Astrocyte (in vitro differentiated cells and primary cell): Measurements from ENCODE around the gene SLC36A4. TPM values are rescaled to one million over a fixed set of nuclear protein-coding genes. Genes with fewer than 3 reads are reported as not detected.

ENCODE experiments used
- DNase-seq: peaks from one replicate; pipeline ENCODE4 v3.0.0-alpha.2; 2010; ENCODE audit warnings: low read depth
- FAIRE-seq: peaks from 2 replicates; lab custom pipeline; 2011; peaks lifted over from hg19 to GRCh38; lab: Jason Lieb, UNC
- H2AFZ ChIP-seq: 2 replicates; pipeline ENCODE4 v1.6.0; 2012; ENCODE audit warnings: low read depth, low read length, inconsistent platforms
- H3K27ac ChIP-seq: 2 replicates; pipeline ENCODE4 v1.5.1; 2011; ENCODE audit warnings: low read depth, low read length, inconsistent platforms
- H3K27me3 ChIP-seq: 2 replicates; pipeline ENCODE4 v1.6.0; 2011; ENCODE audit warnings: low read length, inconsistent platforms; ENCODE audit not compliant: insufficient read depth
- H3K36me3 ChIP-seq: 2 replicates; pipeline ENCODE4 v1.5.1; 2011; ENCODE audit warnings: low read length, inconsistent platforms; ENCODE audit not compliant: insufficient read depth
- H3K4me1 ChIP-seq: 2 replicates; pipeline ENCODE4 v1.5.1; 2011; ENCODE audit warnings: low read length, inconsistent platforms; ENCODE audit not compliant: insufficient read depth
- H3K4me2 ChIP-seq: 2 replicates; pipeline ENCODE4 v1.6.0; 2012; ENCODE audit warnings: low read length, inconsistent platforms
- H3K4me3 ChIP-seq: 2 replicates; pipeline ENCODE4 v1.5.1; 2011; ENCODE audit warnings: low read depth, mild to moderate bottlenecking, low read length, inconsistent platforms; ENCODE audit not compliant: insufficient read depth
- H3K79me2 ChIP-seq: 2 replicates; pipeline ENCODE4 v1.6.0; 2012; ENCODE audit warnings: mild to moderate bottlenecking, low read length, inconsistent platforms; ENCODE audit not compliant: insufficient read depth
- H3K9ac ChIP-seq: 2 replicates; pipeline ENCODE4 v1.6.0; 2012; ENCODE audit warnings: mild to moderate bottlenecking, low read length, inconsistent platforms
- H3K9me3 ChIP-seq: 2 replicates; pipeline ENCODE4 v1.5.1; 2012; ENCODE audit warnings: low read depth, mild to moderate bottlenecking, low read length, inconsistent platforms; ENCODE audit not compliant: insufficient read depth
- H4K20me1 ChIP-seq: 2 replicates; pipeline ENCODE4 v1.6.0; 2012; ENCODE audit warnings: low read length, inconsistent platforms; ENCODE audit not compliant: insufficient read depth
- H3K27ac Mint-ChIP-seq: one replicate; pipeline ENCODE4 v1.8.0; 2021; ENCODE audit warnings: mild to moderate bottlenecking, mixed read lengths; ENCODE audit not compliant: unreplicated experiment
- H3K27me3 Mint-ChIP-seq: one replicate; pipeline ENCODE4 v1.8.0; 2021; ENCODE audit warnings: low read depth, mixed read lengths; ENCODE audit not compliant: unreplicated experiment
- H3K36me3 Mint-ChIP-seq: one replicate; pipeline ENCODE4 v1.8.0; 2021; ENCODE audit warnings: low read depth, mixed read lengths; ENCODE audit not compliant: unreplicated experiment
- H3K4me1 Mint-ChIP-seq: one replicate; pipeline ENCODE4 v1.8.0; 2021; ENCODE audit warnings: low read depth, mixed read lengths; ENCODE audit not compliant: unreplicated experiment
- H3K4me3 Mint-ChIP-seq: one replicate; pipeline ENCODE4 v1.8.0; 2021; ENCODE audit warnings: mild to moderate bottlenecking, moderate library complexity, mixed read lengths; ENCODE audit not compliant: unreplicated experiment
- H3K9me3 Mint-ChIP-seq: one replicate; pipeline ENCODE4 v1.8.0; 2021; ENCODE audit warnings: mild to moderate bottlenecking, mixed read lengths; ENCODE audit not compliant: unreplicated experiment
- EZH2 ChIP-seq: IDR thresholded peaks from 2 replicates; pipeline ENCODE4 v1.6.1; 2012; ENCODE audit warnings: mild to moderate bottlenecking, low read length, inconsistent platforms; ENCODE audit not compliant: insufficient read depth
- total RNA-seq: library from RNA; stranded (reverse); gene quantifications from 2 replicates; pipeline ENCODE4 v1.2.1, GENCODE V29; 2021
- TF ChIP-seq, protein P1 (sequence below): IDR thresholded peaks from 2 replicates; pipeline ENCODE4 v1.5.1; 2011; ENCODE audit warnings: low read depth, mild to moderate bottlenecking, inconsistent platforms, low read length, moderate library complexity; ENCODE audit not compliant: insufficient read depth

Gene SLC36A4
- total RNA-seq, 1 donor from 2014 or later = 28.3 TPM

DNA sequence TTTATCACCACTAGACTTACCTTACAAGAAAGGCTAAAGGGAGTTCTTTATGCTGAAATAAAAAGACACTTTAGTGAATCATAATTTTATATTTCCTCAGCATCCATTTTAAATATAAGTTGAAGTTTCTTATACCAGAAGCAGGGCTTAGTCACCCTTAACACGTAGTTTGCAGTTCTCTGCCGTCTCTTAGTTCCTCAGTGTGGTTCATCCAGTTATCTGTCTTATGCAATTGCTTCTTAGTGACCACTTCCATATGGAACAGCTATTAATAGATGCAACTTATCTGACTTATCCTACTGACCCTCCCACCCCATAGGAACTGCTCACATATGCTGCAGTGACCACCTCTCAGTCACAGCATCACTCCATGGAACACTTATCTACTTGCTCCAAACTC, 11.7 kb upstream of the SLC36A4 start:
- Histone ChIP-seq H3K79me2 (no peaks in the 10 kb centered on the region), H3K36me3 (no peaks in the 10 kb centered on the region), H3K27ac (no peak overlapping the region), H3K4me3 (no peak overlapping the region), H3K4me2 (no peak overlapping the region), H3K9ac (no peak overlapping the region), H3K4me1 (no peaks in the 10 kb centered on the region), H2AFZ (no peak overlapping the region), H3K9me3 (no peaks in the 10 kb centered on the region), H4K20me1 (no peaks in the 10 kb centered on the region), H3K27me3 (peaks cover 4% of the 10 kb centered on the region)
- H3K27ac Mint-ChIP-seq = no peak overlapping the region
- H3K27me3 Mint-ChIP-seq = no peaks in the 10 kb centered on the region
- no peak overlapping the region for H3K4me3 Mint-ChIP-seq
- FAIRE-seq (no peak), DNase-seq (no peak)
- no peaks in the 10 kb centered on the region for H3K4me1 Mint-ChIP-seq
- H3K36me3 Mint-ChIP-seq = no peaks in the 10 kb centered on the region
- no peak for TF ChIP-seq EZH2
- TF ChIP-seq, protein P1, sequence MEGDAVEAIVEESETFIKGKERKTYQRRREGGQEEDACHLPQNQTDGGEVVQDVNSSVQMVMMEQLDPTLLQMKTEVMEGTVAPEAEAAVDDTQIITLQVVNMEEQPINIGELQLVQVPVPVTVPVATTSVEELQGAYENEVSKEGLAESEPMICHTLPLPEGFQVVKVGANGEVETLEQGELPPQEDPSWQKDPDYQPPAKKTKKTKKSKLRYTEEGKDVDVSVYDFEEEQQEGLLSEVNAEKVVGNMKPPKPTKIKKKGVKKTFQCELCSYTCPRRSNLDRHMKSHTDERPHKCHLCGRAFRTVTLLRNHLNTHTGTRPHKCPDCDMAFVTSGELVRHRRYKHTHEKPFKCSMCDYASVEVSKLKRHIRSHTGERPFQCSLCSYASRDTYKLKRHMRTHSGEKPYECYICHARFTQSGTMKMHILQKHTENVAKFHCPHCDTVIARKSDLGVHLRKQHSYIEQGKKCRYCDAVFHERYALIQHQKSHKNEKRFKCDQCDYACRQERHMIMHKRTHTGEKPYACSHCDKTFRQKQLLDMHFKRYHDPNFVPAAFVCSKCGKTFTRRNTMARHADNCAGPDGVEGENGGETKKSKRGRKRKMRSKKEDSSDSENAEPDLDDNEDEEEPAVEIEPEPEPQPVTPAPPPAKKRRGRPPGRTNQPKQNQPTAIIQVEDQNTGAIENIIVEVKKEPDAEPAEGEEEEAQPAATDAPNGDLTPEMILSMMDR = no peak
- H3K9me3 Mint-ChIP-seq = peaks cover 8% of the 10 kb centered on the region

DNA sequence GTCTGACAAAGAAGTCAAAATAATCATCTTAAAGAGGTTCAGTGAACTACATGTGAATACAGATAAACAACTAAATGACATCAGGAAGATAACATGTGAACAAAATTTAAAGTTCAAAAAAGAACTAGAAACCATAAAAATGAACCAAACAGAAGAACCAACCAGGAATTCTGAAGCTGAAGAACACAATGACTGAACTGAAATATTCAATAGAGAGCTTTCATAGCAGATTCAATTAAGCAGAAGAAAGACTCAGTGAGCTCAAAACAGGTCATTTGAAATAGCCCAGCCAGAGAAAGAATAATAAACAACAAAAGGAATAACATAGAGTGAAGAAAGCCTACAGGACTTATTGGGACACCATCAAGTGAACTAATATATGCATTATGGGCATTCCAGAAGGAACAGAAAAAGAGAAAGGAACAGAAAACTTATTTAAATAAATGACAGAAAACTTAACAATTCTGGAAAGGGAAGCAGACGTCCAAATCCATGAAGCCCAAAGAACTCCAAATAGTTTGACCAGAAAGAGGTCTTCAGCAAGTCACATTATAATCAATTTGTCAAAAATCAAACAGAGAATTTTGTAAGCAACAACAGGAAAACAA, 11.0 kb upstream of the SLC36A4 start:
- Histone ChIP-seq H3K4me1 (no peaks in the 10 kb centered on the region), H3K27ac (no peak overlapping the region), H3K79me2 (no peaks in the 10 kb centered on the region), H4K20me1 (no peaks in the 10 kb centered on the region), H3K36me3 (no peaks in the 10 kb centered on the region), H3K9me3 (no peaks in the 10 kb centered on the region), H2AFZ (no peak overlapping the region), H3K4me3 (no peak overlapping the region), H3K9ac (no peak overlapping the region), H3K4me2 (no peak overlapping the region), H3K27me3 (peaks cover 4% of the 10 kb centered on the region)
- H3K9me3 Mint-ChIP-seq = peaks cover 8% of the 10 kb centered on the region
- TF ChIP-seq, protein P1 = no peak
- TF ChIP-seq EZH2 = no peak
- peak; percentile 23 for FAIRE-seq
- H3K27ac Mint-ChIP-seq = no peak overlapping the region
- no peaks in the 10 kb centered on the region for H3K27me3 Mint-ChIP-seq
- no peaks in the 10 kb centered on the region for H3K4me1 Mint-ChIP-seq
- no peak for DNase-seq
- H3K36me3 Mint-ChIP-seq = no peaks in the 10 kb centered on the region
- H3K4me3 Mint-ChIP-seq = no peak overlapping the region

DNA sequence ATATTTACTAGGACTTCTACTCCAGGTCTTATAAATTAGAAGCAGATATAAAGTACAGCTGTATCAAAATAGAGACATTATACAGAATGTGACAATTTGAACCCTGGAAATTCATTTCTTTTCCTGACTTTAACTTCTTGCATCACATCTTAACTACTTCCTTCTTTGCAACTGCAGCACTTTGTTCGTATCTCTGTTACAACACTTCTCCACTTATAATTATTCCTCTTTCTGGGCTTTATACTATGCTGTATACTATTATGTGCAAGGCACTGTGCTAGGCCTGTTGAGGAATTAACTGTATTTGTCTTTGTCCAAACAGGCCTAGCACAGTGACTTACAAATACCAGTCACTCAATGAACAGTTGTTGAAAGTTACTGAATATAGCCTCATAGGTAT, 1.8 kb upstream of the SLC36A4 start:
- Mint-ChIP-seq H3K9me3 (no peaks in the 10 kb centered on the region), H3K4me3 (no peak overlapping the region), H3K27ac (no peak overlapping the region), H3K36me3 (no peaks in the 10 kb centered on the region), H3K27me3 (no peaks in the 10 kb centered on the region), H3K4me1 (no peaks in the 10 kb centered on the region)
- DNase-seq (no peak), FAIRE-seq (no peak)
- Histone ChIP-seq H3K9ac (no peak overlapping the region), H3K36me3 (no peaks in the 10 kb centered on the region), H3K27ac (no peak overlapping the region), H3K4me3 (no peak overlapping the region), H4K20me1 (peaks cover 5% of the 10 kb centered on the region), H3K9me3 (no peaks in the 10 kb centered on the region), H2AFZ (no peak overlapping the region), H3K4me1 (no peaks in the 10 kb centered on the region), H3K4me2 (no peak overlapping the region), H3K27me3 (no peaks in the 10 kb centered on the region), H3K79me2 (peaks cover 26% of the 10 kb centered on the region)
- TF ChIP-seq, protein P1 = no peak
- no peak for TF ChIP-seq EZH2
